HG02870 (cell line): Measurements from ENCODE around the gene ZNF333.
"Not testable (repeated sequence)": the region's sequence is repeated elsewhere in the genome, so short reads cannot be mapped to it uniquely, and the experiment has no call there.

Experiments
- ATAC-seq: cut with Tn5 transposase; IDR thresholded peaks from one replicate; pipeline ENCODE4 v1.9.1; 2021; ENCODE audit warnings: mild to moderate bottlenecking, moderate library complexity; ENCODE audit not compliant: unreplicated experiment

Gene ZNF333

GRCh38 chr19:14765841-14766240 lies 76.0 kb downstream of the ZNF333 start:
- not testable (repeated sequence) for ATAC-seq

- ATAC-seq: no peak
Observed at GRCh38 chr19:14767466-14767971, 77.7 kb downstream of the ZNF333 start.

GRCh38 chr19:14768001-14768400 lies 78.2 kb downstream of the ZNF333 start:
- ATAC-seq: no peak

- ATAC-seq: no peak
Observed at GRCh38 chr19:14769201-14769600, 79.4 kb downstream of the ZNF333 start.

- ATAC-seq: no peak
Observed at GRCh38 chr19:14770136-14770535, 80.3 kb downstream of the ZNF333 start.

- ATAC-seq: no peak
Observed at GRCh38 chr19:14770944-14771839, 81.3 kb downstream of the ZNF333 start.

- no peak for ATAC-seq
Observed at GRCh38 chr19:14772467-14772866, 82.6 kb downstream of the ZNF333 start.

GRCh38 chr19:14772995-14773394 lies 83.1 kb downstream of the ZNF333 start:
- no peak for ATAC-seq

- not testable (repeated sequence) for ATAC-seq
Observed at GRCh38 chr19:14773722-14774121, 83.9 kb downstream of the ZNF333 start.

GRCh38 chr19:14774373-14774772 lies 84.5 kb downstream of the ZNF333 start:
- ATAC-seq: no peak

- ATAC-seq: not testable (repeated sequence)
Observed at GRCh38 chr19:14775326-14775725, 85.5 kb downstream of the ZNF333 start.

GRCh38 chr19:14775869-14776586 lies 86.2 kb downstream of the ZNF333 start:
- no peak for ATAC-seq

- ATAC-seq: not testable (repeated sequence)
Observed at GRCh38 chr19:14777645-14778044, 87.8 kb downstream of the ZNF333 start.

GRCh38 chr19:14778110-14778845 lies 88.4 kb downstream of the ZNF333 start, which contains the start of gene ADGRE2:
TSS of gene ADGRE2 (minus strand) at chr19:14778560. CDS start at chr19:14776756, 1,804 bp downstream.
- ATAC-seq: not testable (repeated sequence)

- no peak for ATAC-seq
Observed at GRCh38 chr19:14779151-14779550, 89.3 kb downstream of the ZNF333 start.

GRCh38 chr19:14780622-14781225 lies 90.9 kb downstream of the ZNF333 start:
- ATAC-seq: not testable (repeated sequence)

- not testable (repeated sequence) for ATAC-seq
Observed at GRCh38 chr19:14781713-14782536, 92.1 kb downstream of the ZNF333 start.

GRCh38 chr19:14782626-14783409 lies 93.0 kb downstream of the ZNF333 start:
- no peak for ATAC-seq
